MCF 10A (cell line): ENCODE measurements around the gene ASH1L. TPM values are rescaled to one million over a fixed set of nuclear protein-coding genes. Genes with fewer than 3 reads are reported as not detected.

Experiments used
- BruUV-seq: library from RNA; stranded (reverse); fragments of 400-500 nt; replicated peaks from 2 replicates; lab custom pipeline; 2021; lab: Mats Ljungman, UMichigan
- CTCF ChIA-PET: fragments of 300-600 bp; sonication (Branson Sonifier 250); formaldehyde crosslinking; extraction: SDS; loops from one replicate; lab custom pipeline; 2021; ENCODE audit warnings: antibody characterized with exemption, inconsistent platforms; lab: Yijun Ruan, JAX
- POLR2A ChIA-PET: fragments of 300-600, 350-650 bp; sonication (Branson Sonifier 250); formaldehyde crosslinking; extraction: SDS; loops from one replicate; lab custom pipeline; 2020; ENCODE audit warnings: antibody characterized with exemption, inconsistent platforms; lab: Yijun Ruan, JAX
- DNase-seq: peaks from one replicate; pipeline ENCODE4 v3.0.0-alpha.2; 2018; ENCODE audit not compliant: unreplicated experiment
- H3K27ac Mint-ChIP-seq: one replicate; pipeline ENCODE4 v1.8.0; 2022; ENCODE audit warnings: mild to moderate bottlenecking, low read depth, mixed read lengths; ENCODE audit not compliant: unreplicated experiment
- H3K27me3 Mint-ChIP-seq: one replicate; pipeline ENCODE4 v1.8.0; 2022; ENCODE audit warnings: mixed read lengths; ENCODE audit not compliant: insufficient read depth, unreplicated experiment
- H3K36me3 Mint-ChIP-seq: one replicate; pipeline ENCODE4 v1.8.0; 2022; ENCODE audit warnings: mild to moderate bottlenecking, moderate library complexity, mixed read lengths; ENCODE audit not compliant: insufficient read depth, unreplicated experiment
- H3K4me1 Mint-ChIP-seq: one replicate; pipeline ENCODE4 v1.8.0; 2022; ENCODE audit warnings: mixed read lengths; ENCODE audit not compliant: insufficient read depth, unreplicated experiment
- H3K4me3 Mint-ChIP-seq: one replicate; pipeline ENCODE4 v1.8.0; 2022; ENCODE audit warnings: mild to moderate bottlenecking, moderate library complexity, mixed read lengths; ENCODE audit not compliant: unreplicated experiment
- H3K9me3 Mint-ChIP-seq: one replicate; pipeline ENCODE4 v1.8.0; 2022; ENCODE audit warnings: mixed read lengths; ENCODE audit not compliant: unreplicated experiment
- intact Hi-C: fragments of 100-400 bp; cut with micrococcal nuclease; formaldehyde crosslinking; loops from 2 replicates; pipeline ENCODE4 v1.14.1; 2022
- total RNA-seq: library from RNA; stranded (reverse); gene quantifications from 2 replicates; pipeline ENCODE4 v1.2.3, GENCODE V29; 2022
- TF ChIP-seq, protein P1 (sequence below): fragments of 200-600 bp; IDR thresholded peaks from one replicate; pipeline ENCODE4 v1.8.0; 2022; ENCODE audit warnings: antibody characterized with exemption, mild to moderate bottlenecking; ENCODE audit not compliant: unreplicated experiment

The ASH1L gene
- total RNA-seq, 1 experiment from 2014 or later, result 59.1 TPM

DNA sequence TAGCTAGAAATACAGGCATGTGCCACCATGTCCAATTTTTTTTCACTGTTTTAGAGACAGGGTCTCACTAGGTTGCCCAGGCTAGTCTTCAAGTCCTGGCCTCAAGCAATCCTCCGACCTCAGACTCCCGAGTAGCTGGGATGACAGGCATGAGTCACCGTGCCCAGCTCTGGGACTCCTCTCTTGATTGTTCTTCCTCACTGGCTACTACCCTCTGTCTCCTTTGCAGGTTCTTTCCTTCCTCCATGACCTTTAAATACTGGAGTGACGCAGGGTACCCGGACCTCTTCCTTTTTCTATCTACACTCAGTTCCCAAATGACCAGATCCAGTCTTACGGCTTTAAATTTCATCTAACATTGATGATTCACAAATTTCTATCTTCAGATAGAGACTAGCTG, 34.9 kb downstream of the ASH1L start:
- ChIA-PET CTCF (interaction anchor here (0.6 to 1.1 kb wide), 3 partner anchors 125 to 276 kb away, joined by 3 to 6 read pairs (median 5); no protein-coding TSS in a partner anchor), POLR2A (interaction anchor here (0.9 to 1.6 kb wide), 6 partner anchors 9 to 35 kb away, joined by 3 to 8 read pairs (median 4); partner anchors contain the start of gene ASH1L)
- no TSS peak for BruUV-seq
- DNase-seq, result peak; percentile 42
- Mint-ChIP-seq H3K4me1 (peaks cover 17% of the 10 kb centered on the region), H3K9me3 (no peaks in the 10 kb centered on the region), H3K27ac (no peak overlapping the region), H3K4me3 (no peak overlapping the region), H3K27me3 (no peaks in the 10 kb centered on the region), H3K36me3 (peaks cover 20% of the 10 kb centered on the region)
- intact Hi-C loops, result no loop called here
- TF ChIP-seq, protein P1, sequence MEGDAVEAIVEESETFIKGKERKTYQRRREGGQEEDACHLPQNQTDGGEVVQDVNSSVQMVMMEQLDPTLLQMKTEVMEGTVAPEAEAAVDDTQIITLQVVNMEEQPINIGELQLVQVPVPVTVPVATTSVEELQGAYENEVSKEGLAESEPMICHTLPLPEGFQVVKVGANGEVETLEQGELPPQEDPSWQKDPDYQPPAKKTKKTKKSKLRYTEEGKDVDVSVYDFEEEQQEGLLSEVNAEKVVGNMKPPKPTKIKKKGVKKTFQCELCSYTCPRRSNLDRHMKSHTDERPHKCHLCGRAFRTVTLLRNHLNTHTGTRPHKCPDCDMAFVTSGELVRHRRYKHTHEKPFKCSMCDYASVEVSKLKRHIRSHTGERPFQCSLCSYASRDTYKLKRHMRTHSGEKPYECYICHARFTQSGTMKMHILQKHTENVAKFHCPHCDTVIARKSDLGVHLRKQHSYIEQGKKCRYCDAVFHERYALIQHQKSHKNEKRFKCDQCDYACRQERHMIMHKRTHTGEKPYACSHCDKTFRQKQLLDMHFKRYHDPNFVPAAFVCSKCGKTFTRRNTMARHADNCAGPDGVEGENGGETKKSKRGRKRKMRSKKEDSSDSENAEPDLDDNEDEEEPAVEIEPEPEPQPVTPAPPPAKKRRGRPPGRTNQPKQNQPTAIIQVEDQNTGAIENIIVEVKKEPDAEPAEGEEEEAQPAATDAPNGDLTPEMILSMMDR, result no peak

DNA sequence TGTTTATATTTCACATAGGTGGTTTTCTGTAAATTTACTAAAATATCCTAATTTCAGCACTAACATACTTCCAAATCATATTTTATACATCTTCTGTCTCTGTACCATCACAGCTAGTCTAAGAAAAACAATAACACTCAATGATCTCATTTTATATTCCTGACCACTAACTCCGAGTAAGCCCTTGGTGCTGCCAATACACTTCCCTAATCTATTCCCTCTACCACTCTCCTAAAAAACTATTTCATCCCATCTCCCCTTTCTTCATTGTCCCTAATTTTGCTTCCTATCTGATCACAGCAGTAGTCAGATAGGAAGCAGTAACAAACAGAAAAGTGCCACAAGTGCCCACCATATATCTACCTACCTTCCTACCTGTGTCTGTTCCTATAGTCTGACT, 36.2 kb downstream of the ASH1L start:
- Mint-ChIP-seq H3K9me3 (no peaks in the 10 kb centered on the region), H3K4me3 (no peak overlapping the region), H3K27me3 (no peaks in the 10 kb centered on the region), H3K36me3 (peaks cover 22% of the 10 kb centered on the region), H3K27ac (no peak overlapping the region), H3K4me1 (peaks cover 25% of the 10 kb centered on the region)
- no peak for DNase-seq
- CTCF ChIA-PET, result interaction anchor here (0.9 to 1.1 kb wide), 2 partner anchors 11 to 199 kb away, joined by 3 read pairs; no protein-coding TSS in a partner anchor
- POLR2A ChIA-PET, result interaction anchor here (0.6 kb wide), 1 partner anchor 474 kb away, joined by 3 read pairs; no protein-coding TSS in a partner anchor
- no TSS peak for BruUV-seq
- TF ChIP-seq, protein P1, result no peak
- intact Hi-C loops, result no loop called here

DNA sequence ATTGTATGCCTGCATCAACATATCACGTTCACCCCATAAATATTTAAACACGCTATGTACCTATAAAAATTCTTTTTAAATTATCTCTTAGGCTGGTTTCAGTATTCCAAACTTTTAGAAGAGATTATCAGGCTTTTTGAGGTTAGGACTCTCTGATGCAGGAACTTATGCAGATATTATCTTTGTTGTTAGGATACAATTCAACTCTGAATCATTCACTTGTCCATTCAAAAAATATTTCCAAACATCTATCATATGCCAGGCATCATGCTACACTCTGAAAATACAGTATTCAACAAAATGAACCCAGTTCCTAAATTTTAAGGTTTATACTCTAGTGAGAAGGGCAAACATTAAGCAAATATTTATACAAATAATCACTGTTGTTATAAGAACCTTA, 40.5 kb downstream of the ASH1L start:
- TF ChIP-seq, protein P1, result no peak
- Mint-ChIP-seq H3K27ac (no peak overlapping the region), H3K36me3 (peaks cover 45% of the 10 kb centered on the region), H3K4me1 (peaks cover 19% of the 10 kb centered on the region), H3K4me3 (no peak overlapping the region), H3K27me3 (no peaks in the 10 kb centered on the region), H3K9me3 (no peaks in the 10 kb centered on the region)
- ChIA-PET POLR2A (interaction anchor here (0.7 kb wide), 2 partner anchors 8 to 44 kb away, joined by 3 to 4 read pairs; no protein-coding TSS in a partner anchor), CTCF (no interaction called here)
- no peak for DNase-seq
- intact Hi-C loops, result no loop called here
- BruUV-seq, result no TSS peak

DNA sequence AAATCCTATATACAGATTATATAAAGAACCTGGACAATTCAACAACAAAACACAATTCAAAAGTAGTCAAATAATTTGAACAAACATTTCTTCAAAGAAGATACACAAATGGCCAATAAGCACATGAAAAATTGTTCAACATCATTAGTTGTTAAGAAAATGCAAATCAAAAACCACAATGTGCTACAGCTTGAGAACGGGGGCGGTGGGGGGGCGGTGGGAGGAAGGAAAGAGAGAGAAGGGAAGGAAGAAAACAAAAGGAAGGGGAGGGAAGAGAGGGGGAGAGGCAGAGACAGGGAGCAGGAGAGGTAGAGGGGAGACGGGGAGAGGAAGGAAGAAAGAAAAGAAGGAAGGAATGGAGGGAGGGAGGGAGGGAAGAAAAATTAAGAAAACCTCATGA, 44.1 kb downstream of the ASH1L start:
- CTCF ChIA-PET, result interaction anchor here (0.6 to 0.7 kb wide), 2 partner anchors 24 to 405 kb away, joined by 3 to 4 read pairs; no protein-coding TSS in a partner anchor
- no TSS peak for BruUV-seq
- no peak for DNase-seq
- TF ChIP-seq, protein P1, result no peak
- Mint-ChIP-seq H3K27ac (no peak overlapping the region), H3K4me3 (no peak overlapping the region), H3K4me1 (peaks cover 13% of the 10 kb centered on the region), H3K9me3 (no peaks in the 10 kb centered on the region), H3K36me3 (peaks cover 41% of the 10 kb centered on the region), H3K27me3 (no peaks in the 10 kb centered on the region)
- POLR2A ChIA-PET, result no interaction called here
- intact Hi-C loops, result no loop called here
